ENCODE data around the gene LOXHD1. TPM values are rescaled to one million over a fixed set of nuclear protein-coding genes. Genes with fewer than 3 reads are reported as not detected.
A peak's percentile ranks its signal among the peaks of the same experiment; 100 is the strongest.

LOXHD1 gene
- total RNA-seq, 2 experiments from 2014 or later = 0.11 to 0.45 TPM

DNA sequence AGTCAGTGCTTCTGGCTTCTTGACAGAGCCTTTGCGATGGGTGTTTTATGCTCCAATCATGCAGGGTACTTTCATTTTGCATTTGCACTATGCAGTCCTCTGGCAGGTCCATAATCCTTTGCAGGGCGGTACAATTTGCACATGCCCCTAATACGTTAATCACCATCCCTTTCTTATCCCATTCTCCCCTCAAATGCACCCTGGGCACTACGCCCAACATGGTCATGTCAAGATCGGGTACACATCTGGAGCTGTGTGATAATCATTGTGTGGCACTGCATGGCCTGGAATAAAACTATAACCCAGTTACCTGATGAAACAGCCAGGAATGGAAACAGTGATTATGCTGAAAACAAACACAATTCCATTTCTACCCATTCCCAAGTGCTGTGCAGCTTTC is 27.7 kb downstream of the LOXHD1 start:
- ChIA-PET CTCF (no interaction called here), POLR2A (no interaction called here)
- Mint-ChIP-seq H3K4me1 (ENCODE audit: low read depth) (peaks cover 14% of the 10 kb centered on the region), H3K36me3 (ENCODE audit: low read depth) (no peaks in the 10 kb centered on the region), H3K27me3 (no peaks in the 10 kb centered on the region), H3K27ac (no peak overlapping the region), H3K9me3 (no peaks in the 10 kb centered on the region), H3K4me3 (no peak overlapping the region)
- DNase-seq (no peak), ATAC-seq (no peak)
- intact Hi-C loops (cut with micrococcal nuclease) = no loop called here
- TF ChIP-seq, protein P1, sequence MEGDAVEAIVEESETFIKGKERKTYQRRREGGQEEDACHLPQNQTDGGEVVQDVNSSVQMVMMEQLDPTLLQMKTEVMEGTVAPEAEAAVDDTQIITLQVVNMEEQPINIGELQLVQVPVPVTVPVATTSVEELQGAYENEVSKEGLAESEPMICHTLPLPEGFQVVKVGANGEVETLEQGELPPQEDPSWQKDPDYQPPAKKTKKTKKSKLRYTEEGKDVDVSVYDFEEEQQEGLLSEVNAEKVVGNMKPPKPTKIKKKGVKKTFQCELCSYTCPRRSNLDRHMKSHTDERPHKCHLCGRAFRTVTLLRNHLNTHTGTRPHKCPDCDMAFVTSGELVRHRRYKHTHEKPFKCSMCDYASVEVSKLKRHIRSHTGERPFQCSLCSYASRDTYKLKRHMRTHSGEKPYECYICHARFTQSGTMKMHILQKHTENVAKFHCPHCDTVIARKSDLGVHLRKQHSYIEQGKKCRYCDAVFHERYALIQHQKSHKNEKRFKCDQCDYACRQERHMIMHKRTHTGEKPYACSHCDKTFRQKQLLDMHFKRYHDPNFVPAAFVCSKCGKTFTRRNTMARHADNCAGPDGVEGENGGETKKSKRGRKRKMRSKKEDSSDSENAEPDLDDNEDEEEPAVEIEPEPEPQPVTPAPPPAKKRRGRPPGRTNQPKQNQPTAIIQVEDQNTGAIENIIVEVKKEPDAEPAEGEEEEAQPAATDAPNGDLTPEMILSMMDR (IDR thresholded peaks at IDR 0.05) = no peak

DNA sequence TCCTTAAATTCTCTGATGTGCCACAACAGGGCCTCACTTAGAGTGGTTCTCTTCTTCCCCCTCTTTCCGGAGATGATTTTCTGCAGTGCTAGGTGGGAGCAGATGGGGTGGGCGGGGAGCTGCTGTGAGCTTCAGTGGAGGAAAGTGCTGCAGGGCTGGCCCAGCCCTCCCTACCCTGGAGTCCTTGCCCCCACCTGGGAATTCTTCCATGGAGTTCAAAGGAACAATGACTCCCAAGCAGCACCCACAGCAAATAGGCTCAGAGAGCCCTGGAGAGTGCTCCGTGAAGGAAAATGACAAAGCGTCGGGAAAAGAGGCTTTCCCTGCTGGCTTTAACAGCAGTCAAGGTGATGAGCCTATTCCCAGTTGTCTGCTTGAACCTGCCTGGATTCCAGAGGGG is 28.8 kb downstream of the LOXHD1 start:
- ChIA-PET CTCF (interaction anchor here (1.0 kb wide), 1 partner anchor 29 kb away, joined by 3 read pairs; the partner anchor contains the start of gene LOXHD1), POLR2A (no interaction called here)
- Mint-ChIP-seq H3K36me3 (ENCODE audit: low read depth) (no peaks in the 10 kb centered on the region), H3K4me3 (no peak overlapping the region), H3K9me3 (no peaks in the 10 kb centered on the region), H3K27ac (no peak overlapping the region), H3K4me1 (ENCODE audit: low read depth) (peaks cover 26% of the 10 kb centered on the region), H3K27me3 (no peaks in the 10 kb centered on the region)
- intact Hi-C loops (cut with micrococcal nuclease) = no loop called here
- ATAC-seq (no peak), DNase-seq (no peak)
- TF ChIP-seq, protein P1 (IDR thresholded peaks at IDR 0.05) = no peak

DNA sequence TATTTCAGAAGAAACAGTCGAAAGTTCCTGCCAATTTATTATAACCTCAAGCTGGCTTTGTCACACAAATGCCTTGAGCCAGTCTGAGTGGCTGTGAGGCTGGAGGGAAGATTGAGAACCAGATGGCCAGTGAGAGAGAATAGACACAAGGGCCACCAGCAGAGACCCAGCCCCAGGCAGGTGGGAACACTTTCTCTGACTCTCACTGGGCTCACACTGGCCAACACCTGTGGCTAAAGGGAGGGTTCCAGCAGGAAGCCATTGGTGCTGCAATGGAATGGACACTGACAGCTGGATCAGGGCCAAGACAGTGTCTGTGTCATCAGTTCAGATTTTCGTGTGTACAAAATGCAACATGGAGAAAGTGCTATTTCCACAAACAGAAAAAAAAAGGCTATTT is 29.9 kb downstream of the LOXHD1 start:
- Mint-ChIP-seq H3K27me3 (no peaks in the 10 kb centered on the region), H3K36me3 (ENCODE audit: low read depth) (no peaks in the 10 kb centered on the region), H3K27ac (no peak overlapping the region), H3K4me3 (no peak overlapping the region), H3K9me3 (no peaks in the 10 kb centered on the region), H3K4me1 (ENCODE audit: low read depth) (peaks cover 36% of the 10 kb centered on the region)
- DNase-seq (no peak), ATAC-seq (no peak)
- POLR2A ChIA-PET = no interaction called here
- intact Hi-C loops (cut with micrococcal nuclease) = no loop called here
- CTCF ChIA-PET = interaction anchor here (1.0 kb wide), 1 partner anchor 30 kb away, joined by 3 read pairs; the partner anchor contains the start of gene LOXHD1
- TF ChIP-seq, protein P1 (IDR thresholded peaks at IDR 0.05) = no peak

DNA sequence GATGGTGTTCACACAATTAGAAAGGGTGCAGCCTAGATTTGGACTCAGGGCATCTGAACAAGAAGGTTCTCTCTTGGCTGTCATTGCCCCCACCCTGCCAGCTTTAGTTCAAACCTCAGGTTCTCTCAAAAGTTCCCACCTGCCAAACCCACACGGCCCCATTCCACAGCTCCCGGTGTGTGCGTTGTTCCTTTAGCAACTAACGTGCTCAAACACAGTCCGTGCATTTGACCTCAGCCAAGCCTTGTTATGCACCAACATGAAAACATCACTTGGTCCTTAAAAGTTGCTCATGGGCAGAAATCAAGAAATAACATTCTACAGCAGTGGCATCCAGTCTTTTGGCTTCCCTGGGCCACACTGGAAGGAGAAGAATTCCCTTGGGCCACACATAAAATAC is 32.0 kb downstream of the LOXHD1 start:
- CTCF ChIA-PET = interaction anchor here (1.2 kb wide), 1 partner anchor 33 kb away, joined by 6 read pairs; no protein-coding TSS in a partner anchor
- no peak overlapping the region for H3K4me3 Mint-ChIP-seq
- POLR2A ChIA-PET = no interaction called here

DNA sequence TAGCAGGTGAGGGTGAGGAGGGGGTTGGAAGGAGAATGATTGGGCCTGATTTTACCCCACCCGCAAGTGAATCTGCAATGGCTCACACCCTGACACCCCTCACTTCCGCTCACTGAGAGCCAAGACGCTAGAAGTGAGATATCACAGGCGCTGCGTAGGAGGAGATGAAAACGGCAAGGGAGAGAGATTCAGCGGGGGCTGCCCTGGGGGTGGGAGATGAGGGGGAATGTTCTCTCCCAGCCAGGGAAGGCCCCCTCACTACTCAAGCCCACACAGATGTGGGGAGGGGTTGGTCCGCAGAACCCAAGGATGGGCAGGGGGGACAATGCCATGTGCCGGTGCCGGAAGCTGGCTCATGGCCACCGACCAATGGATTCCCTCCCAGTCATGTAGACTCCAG is 32.9 kb downstream of the LOXHD1 start:
- Mint-ChIP-seq H3K9me3 (no peaks in the 10 kb centered on the region), H3K36me3 (ENCODE audit: low read depth) (no peaks in the 10 kb centered on the region), H3K4me1 (ENCODE audit: low read depth) (peaks cover 41% of the 10 kb centered on the region), H3K27me3 (no peaks in the 10 kb centered on the region), H3K27ac (peak overlapping the region; percentile 53), H3K4me3 (peak overlapping the region; percentile 47)
- DNase-seq (peak; percentile 71), ATAC-seq (peak; percentile 66)
- TF ChIP-seq, protein P1 (IDR thresholded peaks at IDR 0.05) = no peak
- intact Hi-C loops (cut with micrococcal nuclease) = no loop called here
- CTCF ChIA-PET = interaction anchor here (1.0 to 2.8 kb wide), 3 partner anchors 34 to 341 kb away, joined by 3 to 15 read pairs (median 4); no protein-coding TSS in a partner anchor
- POLR2A ChIA-PET = interaction anchor here (0.9 to 1.4 kb wide), 2 partner anchors 280 to 451 kb away, joined by 3 read pairs; no protein-coding TSS in a partner anchor

More for the DNA sequence above, 32.0 kb downstream of the LOXHD1 start:
- TF ChIP-seq, protein P1 (IDR thresholded peaks at IDR 0.05) = no peak
- no peaks in the 10 kb centered on the region for H3K36me3 Mint-ChIP-seq (ENCODE audit: low read depth)
- intact Hi-C loops (cut with micrococcal nuclease) = no loop called here
- DNase-seq (no peak), ATAC-seq (no peak)
- H3K9me3 Mint-ChIP-seq = no peaks in the 10 kb centered on the region
- H3K4me1 Mint-ChIP-seq (ENCODE audit: low read depth) = peaks cover 47% of the 10 kb centered on the region
- no peaks in the 10 kb centered on the region for H3K27me3 Mint-ChIP-seq
- no peak overlapping the region for H3K27ac Mint-ChIP-seq
